ENCODE results near the gene KAT6B. TPM values are rescaled to one million over a fixed set of nuclear protein-coding genes. Genes with fewer than 3 reads are reported as not detected.

KAT6B gene
- total RNA-seq, 1 donor from 2014 or later = 21.3 TPM

- Histone ChIP-seq H3K27me3 (no peaks in the 10 kb centered on the region), H3F3A (ENCODE audit: low read depth) (peaks cover 4% of the 10 kb centered on the region), H4K20me1 (ENCODE audit: low read depth) (peaks cover 4% of the 10 kb centered on the region), H3K9me3 (ENCODE audit: low read depth) (no peaks in the 10 kb centered on the region), H3K4me1 (peaks cover 25% of the 10 kb centered on the region), H3K79me2 (ENCODE audit: low read depth) (no peaks in the 10 kb centered on the region), H3K4me2 (peak overlapping the region; percentile 22), H3K27ac (no peak overlapping the region), H3K4me3 (no peak overlapping the region), H2AFZ (replicated peaks) (no peak overlapping the region), H3K36me3 (no peaks in the 10 kb centered on the region), H3K9ac (no peak overlapping the region)
- Mint-ChIP-seq H3K36me3 (peaks cover 10% of the 10 kb centered on the region), H3K9me3 (no peaks in the 10 kb centered on the region), H3K27me3 (ENCODE audit: insufficient read depth, low read depth) (peaks cover 2% of the 10 kb centered on the region), H3K4me3 (no peak overlapping the region), H3K4me1 (peaks cover 22% of the 10 kb centered on the region), H3K27ac (peak overlapping the region; percentile 53)
- no peak for TF ChIP-seq EZH2 (IDR thresholded peaks at IDR 0.05)
- no peak for TF ChIP-seq EZH2phosphoT487 (IDR thresholded peaks at IDR 0.05)
- TF ChIP-seq CTCF (IDR thresholded peaks at IDR 0.05) = no peak
- peak; percentile 14 for DNase-seq (ENCODE audit: low spot score)
Observed at GRCh38 chr10:75018251-75018650, 191.9 kb downstream of the KAT6B start.

GRCh38 chr10:75018686-75019307 is 192.4 kb downstream of the KAT6B start:
- Histone ChIP-seq H3K9me3 (ENCODE audit: low read depth) (no peaks in the 10 kb centered on the region), H3K27ac (no peak overlapping the region), H3F3A (ENCODE audit: low read depth) (peaks cover 4% of the 10 kb centered on the region), H3K36me3 (no peaks in the 10 kb centered on the region), H3K4me1 (peaks cover 25% of the 10 kb centered on the region), H2AFZ (replicated peaks) (no peak overlapping the region), H3K4me2 (peak overlapping the region; percentile 22), H3K9ac (no peak overlapping the region), H4K20me1 (ENCODE audit: low read depth) (peaks cover 4% of the 10 kb centered on the region), H3K27me3 (no peaks in the 10 kb centered on the region), H3K79me2 (ENCODE audit: low read depth) (no peaks in the 10 kb centered on the region), H3K4me3 (no peak overlapping the region)
- peak overlapping the region; percentile 53 for H3K27ac Mint-ChIP-seq
- peaks cover 10% of the 10 kb centered on the region for H3K36me3 Mint-ChIP-seq
- no peak overlapping the region for H3K4me3 Mint-ChIP-seq
- DNase-seq (ENCODE audit: low spot score) = peak; percentile 9
- peaks cover 22% of the 10 kb centered on the region for H3K4me1 Mint-ChIP-seq
- TF ChIP-seq CTCF (IDR thresholded peaks at IDR 0.05) = no peak
- no peak for TF ChIP-seq EZH2phosphoT487 (IDR thresholded peaks at IDR 0.05)
- no peak for TF ChIP-seq EZH2 (IDR thresholded peaks at IDR 0.05)
- no peaks in the 10 kb centered on the region for H3K9me3 Mint-ChIP-seq
- H3K27me3 Mint-ChIP-seq (ENCODE audit: insufficient read depth, low read depth) = peaks cover 2% of the 10 kb centered on the region

- Histone ChIP-seq H3K4me3 (no peak overlapping the region), H3K36me3 (no peaks in the 10 kb centered on the region), H4K20me1 (ENCODE audit: low read depth) (peaks cover 4% of the 10 kb centered on the region), H3F3A (ENCODE audit: low read depth) (peaks cover 4% of the 10 kb centered on the region), H3K4me2 (no peak overlapping the region), H3K27ac (no peak overlapping the region), H3K4me1 (peaks cover 25% of the 10 kb centered on the region), H3K27me3 (no peaks in the 10 kb centered on the region), H3K9ac (no peak overlapping the region), H3K9me3 (ENCODE audit: low read depth) (no peaks in the 10 kb centered on the region), H3K79me2 (ENCODE audit: low read depth) (no peaks in the 10 kb centered on the region), H2AFZ (replicated peaks) (no peak overlapping the region)
- Mint-ChIP-seq H3K9me3 (no peaks in the 10 kb centered on the region), H3K27ac (no peak overlapping the region), H3K4me3 (no peak overlapping the region), H3K27me3 (ENCODE audit: insufficient read depth, low read depth) (peaks cover 2% of the 10 kb centered on the region), H3K4me1 (peaks cover 22% of the 10 kb centered on the region), H3K36me3 (peaks cover 10% of the 10 kb centered on the region)
- no peak for DNase-seq (ENCODE audit: low spot score)
- no peak for TF ChIP-seq EZH2phosphoT487 (IDR thresholded peaks at IDR 0.05)
- TF ChIP-seq EZH2 (IDR thresholded peaks at IDR 0.05) = no peak
- TF ChIP-seq CTCF (IDR thresholded peaks at IDR 0.05) = peak; percentile 42
Observed at GRCh38 chr10:75019370-75019769, 193.0 kb downstream of the KAT6B start.

Measured in neural progenitor cell (in vitro differentiated cells).